DOHH2 (cell line): ENCODE results near the gene RALGAPB.

Experiments used
- H3F3A ChIP-seq: fragments of 200-600 bp; sonication (generic), shearing (Covaris generic); 2 replicates; pipeline ENCODE4 v1.6.0; 2016; ENCODE audit warnings: antibody characterized with exemption, mild to moderate bottlenecking; ENCODE audit not compliant: control insufficient read depth, insufficient read depth
- H3K27ac ChIP-seq: fragments of 200-600 bp; sonication (generic); 2 replicates; pipeline ENCODE4 v1.5.1; 2014; ENCODE audit warnings: low read depth, mild to moderate bottlenecking, low read length, moderate library complexity
- H3K27me3 ChIP-seq: fragments of 200-600 bp; sonication (generic); 2 replicates; pipeline ENCODE4 v1.6.1; 2014; ENCODE audit warnings: mild to moderate bottlenecking, low read length, mixed read lengths; ENCODE audit not compliant: control insufficient read depth
- H3K36me3 ChIP-seq: fragments of 200-600 bp; sonication (generic); 2 replicates; pipeline ENCODE4 v1.6.1; 2014; ENCODE audit warnings: mild to moderate bottlenecking, low read length, moderate library complexity, mixed read lengths; ENCODE audit not compliant: control insufficient read depth
- H3K4me1 ChIP-seq: fragments of 200-600 bp; sonication (generic); 2 replicates; pipeline ENCODE4 v1.6.1; 2014; ENCODE audit warnings: mild to moderate bottlenecking, low read length, mixed read lengths; ENCODE audit not compliant: control insufficient read depth
- H3K4me2 ChIP-seq: fragments of 200-600 bp; sonication (generic); 2 replicates; pipeline ENCODE4 v1.6.0; 2014; ENCODE audit warnings: mild to moderate bottlenecking, low read length, moderate library complexity
- H3K4me3 ChIP-seq: fragments of 200-600 bp; sonication (generic); 2 replicates; pipeline ENCODE4 v1.5.1; 2014; ENCODE audit warnings: mild to moderate bottlenecking, low read length, mixed read lengths
- H3K79me2 ChIP-seq: fragments of 200-600 bp; sonication (generic); 2 replicates; pipeline ENCODE4 v1.6.1; 2014; ENCODE audit warnings: mild to moderate bottlenecking, low read length, mixed read lengths; ENCODE audit not compliant: control insufficient read depth
- H3K9me2 ChIP-seq: fragments of 200-600 bp; sonication (generic); replicated peaks from 2 replicates; pipeline ENCODE4 v1.6.1; 2014; ENCODE audit warnings: mild to moderate bottlenecking, low read length, mixed read lengths; ENCODE audit not compliant: control insufficient read depth
- H3K9me3 ChIP-seq: fragments of 200-600 bp; sonication (generic); 2 replicates; pipeline ENCODE4 v1.6.1; 2014; ENCODE audit warnings: antibody characterized with exemption, low read length, mixed read lengths; ENCODE audit not compliant: control insufficient read depth, insufficient read depth
- H4K20me1 ChIP-seq: fragments of 200-600 bp; sonication (generic); 2 replicates; pipeline ENCODE4 v1.6.0; 2014; ENCODE audit warnings: low read depth, mild to moderate bottlenecking, antibody characterized with exemption, low read length, moderate library complexity; ENCODE audit not compliant: control insufficient read depth, insufficient read depth
- EZH2phosphoT487 ChIP-seq: fragments of 200-600 bp; sonication (generic); IDR thresholded peaks from 2 replicates; pipeline ENCODE4 v1.6.1; 2017; ENCODE audit warnings: borderline replicate concordance, mild to moderate bottlenecking, antibody characterized with exemption, low read length, moderate library complexity, mixed read lengths
- TF ChIP-seq, protein P1 (sequence below): fragments of 200-600 bp; sonication (generic); IDR thresholded peaks from one replicate; pipeline ENCODE4 v1.5.1; 2014; ENCODE audit warnings: antibody characterized with exemption, mild to moderate bottlenecking, low read depth, low read length; ENCODE audit not compliant: poor library complexity, severe bottlenecking

Gene RALGAPB

DNA sequence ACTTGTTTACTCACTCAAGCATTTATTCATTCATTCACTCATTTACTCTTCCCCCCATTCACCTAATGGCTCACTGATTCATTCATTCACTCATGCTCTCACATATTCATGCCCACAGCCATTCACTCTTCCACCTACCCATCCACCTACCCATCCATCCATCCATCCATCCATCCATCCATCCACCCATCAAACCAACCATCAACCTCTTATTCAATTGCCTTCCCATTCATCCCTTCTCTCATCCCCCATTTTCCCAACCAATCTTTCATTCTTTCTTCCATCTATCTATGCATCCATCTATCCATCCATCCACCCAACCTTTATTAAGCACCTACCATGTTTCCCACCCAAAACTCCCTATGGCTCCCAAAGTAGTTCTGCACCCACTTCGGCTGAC lies 127.4 kb downstream of the RALGAPB start:
- Histone ChIP-seq H3K27ac (no peak overlapping the region), H3K4me3 (no peak overlapping the region), H3K36me3 (no peaks in the 10 kb centered on the region), H3K9me3 (no peaks in the 10 kb centered on the region), H3F3A (no peaks in the 10 kb centered on the region), H3K79me2 (no peaks in the 10 kb centered on the region), H4K20me1 (no peaks in the 10 kb centered on the region), H3K4me2 (no peak overlapping the region), H3K4me1 (peaks cover 6% of the 10 kb centered on the region), H3K9me2 (no peaks in the 10 kb centered on the region), H3K27me3 (peaks cover 51% of the 10 kb centered on the region)
- no peak for TF ChIP-seq EZH2phosphoT487
- TF ChIP-seq, protein P1, sequence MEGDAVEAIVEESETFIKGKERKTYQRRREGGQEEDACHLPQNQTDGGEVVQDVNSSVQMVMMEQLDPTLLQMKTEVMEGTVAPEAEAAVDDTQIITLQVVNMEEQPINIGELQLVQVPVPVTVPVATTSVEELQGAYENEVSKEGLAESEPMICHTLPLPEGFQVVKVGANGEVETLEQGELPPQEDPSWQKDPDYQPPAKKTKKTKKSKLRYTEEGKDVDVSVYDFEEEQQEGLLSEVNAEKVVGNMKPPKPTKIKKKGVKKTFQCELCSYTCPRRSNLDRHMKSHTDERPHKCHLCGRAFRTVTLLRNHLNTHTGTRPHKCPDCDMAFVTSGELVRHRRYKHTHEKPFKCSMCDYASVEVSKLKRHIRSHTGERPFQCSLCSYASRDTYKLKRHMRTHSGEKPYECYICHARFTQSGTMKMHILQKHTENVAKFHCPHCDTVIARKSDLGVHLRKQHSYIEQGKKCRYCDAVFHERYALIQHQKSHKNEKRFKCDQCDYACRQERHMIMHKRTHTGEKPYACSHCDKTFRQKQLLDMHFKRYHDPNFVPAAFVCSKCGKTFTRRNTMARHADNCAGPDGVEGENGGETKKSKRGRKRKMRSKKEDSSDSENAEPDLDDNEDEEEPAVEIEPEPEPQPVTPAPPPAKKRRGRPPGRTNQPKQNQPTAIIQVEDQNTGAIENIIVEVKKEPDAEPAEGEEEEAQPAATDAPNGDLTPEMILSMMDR = no peak

DNA sequence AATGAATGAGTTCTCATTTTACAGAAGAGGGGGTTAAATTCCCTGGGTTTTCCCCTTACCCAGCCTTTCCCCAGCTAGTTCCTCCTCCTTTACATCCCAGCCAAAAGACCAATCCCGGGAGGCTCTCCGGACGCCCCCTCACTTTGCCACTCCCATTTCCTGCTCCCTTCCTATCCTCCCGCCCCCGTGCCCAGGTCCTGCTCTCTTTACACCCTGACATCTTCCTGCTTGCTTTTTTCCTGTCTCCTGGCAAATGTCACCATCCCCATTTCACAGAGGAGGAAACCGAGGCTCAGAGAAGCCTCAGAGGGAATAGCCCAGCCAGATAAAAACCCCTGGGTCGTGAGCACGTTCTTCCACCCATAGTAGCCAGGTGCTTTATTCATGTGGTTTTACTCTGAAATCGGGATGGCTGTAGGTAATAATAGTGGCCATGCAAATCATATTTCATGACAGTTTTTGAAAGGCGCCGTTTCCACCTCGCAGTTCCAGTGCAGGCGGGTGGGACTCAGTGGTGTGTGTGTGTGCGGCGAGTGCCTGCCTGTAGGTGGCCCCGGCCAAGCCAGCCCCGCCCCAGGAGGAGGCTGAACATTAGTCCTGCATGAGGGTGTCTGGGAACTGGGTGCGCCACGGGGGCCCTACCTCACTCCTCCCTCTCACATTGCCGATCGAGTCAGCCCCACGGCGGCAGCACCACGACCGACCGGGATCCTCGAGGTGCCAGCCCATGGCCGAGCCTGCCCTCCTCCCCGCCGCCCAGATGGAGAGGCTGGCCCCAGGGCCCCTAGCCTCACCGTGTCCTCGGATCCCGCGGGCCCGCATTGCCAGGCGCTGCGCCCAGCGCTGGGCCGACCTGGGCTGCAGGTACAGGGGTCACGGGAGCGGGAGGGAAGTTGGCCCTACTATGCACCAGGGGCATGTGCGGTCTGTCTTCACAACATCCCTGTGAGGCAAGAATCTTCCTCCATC lies 128.9 kb downstream of the RALGAPB start, which contains the start of gene ARHGAP40:
Gene ARHGAP40 (plus strand): TSS at position 594 of the 969 bp plus-strand sequence.
- Histone ChIP-seq H3K36me3 (no peaks in the 10 kb centered on the region), H3K4me2 (peak within 1 kb of the TSS; percentile 27; the same call in 1 of the 2 replicates), H3F3A (no peaks in the 10 kb centered on the region), H3K27ac (no peak within 1 kb of the TSS), H3K27me3 (peaks cover 58% of the 10 kb centered on the region), H3K9me3 (no peaks in the 10 kb centered on the region), H3K4me3 (no peak within 1 kb of the TSS), H4K20me1 (no peaks in the 10 kb centered on the region), H3K79me2 (no peaks in the 10 kb centered on the region), H3K9me2 (no peaks in the 10 kb centered on the region), H3K4me1 (peaks cover 6% of the 10 kb centered on the region)
- peak; percentile 43; the same call in 1 of the 2 replicates for TF ChIP-seq EZH2phosphoT487
- TF ChIP-seq, protein P1 = peak; percentile 41

DNA sequence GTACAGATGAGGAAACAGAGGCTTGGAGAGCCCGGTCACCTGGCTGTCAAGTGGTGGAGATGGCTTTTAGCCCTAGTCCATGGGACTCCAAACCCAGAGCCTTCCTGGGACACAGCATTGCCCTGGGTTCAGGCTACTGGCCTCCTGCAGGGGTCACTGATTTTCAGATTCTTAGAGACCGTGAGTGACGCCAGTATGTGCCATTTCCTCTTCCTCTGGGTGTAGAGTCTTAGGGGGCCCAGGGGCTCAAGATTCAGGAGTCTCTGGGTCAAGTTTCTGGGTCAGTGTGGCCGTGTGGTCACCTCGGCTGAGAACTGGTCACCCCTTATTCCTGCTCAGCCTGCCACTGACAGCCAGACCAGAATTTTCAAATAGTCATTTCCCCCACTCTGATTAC lies 129.5 kb downstream of the RALGAPB start:
- no peak for TF ChIP-seq EZH2phosphoT487
- TF ChIP-seq, protein P1 = no peak
- H3K36me3 ChIP-seq = no peaks in the 10 kb centered on the region
- no peaks in the 10 kb centered on the region for H3K79me2 ChIP-seq
- peaks cover 6% of the 10 kb centered on the region for H3K4me1 ChIP-seq
- H3K9me3 ChIP-seq = no peaks in the 10 kb centered on the region
- no peak overlapping the region for H3K4me3 ChIP-seq
- no peaks in the 10 kb centered on the region for H3F3A ChIP-seq
- no peak overlapping the region for H3K4me2 ChIP-seq
- no peak overlapping the region for H3K27ac ChIP-seq
- H4K20me1 ChIP-seq = no peaks in the 10 kb centered on the region
- H3K9me2 ChIP-seq = no peaks in the 10 kb centered on the region
- peaks cover 65% of the 10 kb centered on the region for H3K27me3 ChIP-seq
